Measurements from ENCODE around the gene DYNC1I2. TPM values are rescaled to one million over a fixed set of nuclear protein-coding genes. Genes with fewer than 3 reads are reported as not detected.
"Not testable (repeated sequence)": the region's sequence is repeated elsewhere in the genome, so short reads cannot be mapped to it uniquely, and the experiment has no call there.

Gene DYNC1I2
- total RNA-seq, 4 donors from 2014 or later = 99.6 to 116 (median 113) TPM

GRCh38 chr2:171754254-171754939, 67.1 kb downstream of the DYNC1I2 start:
- DNase-seq (ENCODE audit: low spot score in 2 of 2) = no peak
- Histone ChIP-seq H3K4me1 (no peaks in the 10 kb centered on the region), H3K4me3 (no peak overlapping the region), H3K9me3 (peaks cover 0 to 4% (median 0%) of the 10 kb centered on the region in 4 donors), H3K27ac (no peak overlapping the region), H3K36me3 (peaks cover 0 to 94% (median 3%) of the 10 kb centered on the region in 3 donors), H3K27me3 (no peaks in the 10 kb centered on the region)
- 97 to 98% methylated on average over 1 of the region's 1 CpG for WGBS, 2 donors
- TF ChIP-seq CTCF (IDR thresholded peaks at IDR 0.05) (no peak), EP300 (IDR thresholded peaks at IDR 0.05) (no peak), POLR2A (IDR thresholded peaks at IDR 0.05) (no peak)

GRCh38 chr2:171758762-171759161, 71.5 kb downstream of the DYNC1I2 start:
- not testable (repeated sequence) for H3K27ac ChIP-seq; H3K9me3 ChIP-seq; H3K4me1 ChIP-seq; H3K4me3 ChIP-seq; H3K27me3 ChIP-seq; DNase-seq (ENCODE audit: low spot score in 2 of 2)
- H3K36me3 ChIP-seq = peaks cover 0 to 81% (median 0%) of the 10 kb centered on the region in 3 donors
- 95 to 97% methylated on average over 1 of the region's 1 CpG for WGBS, 2 donors

DNA sequence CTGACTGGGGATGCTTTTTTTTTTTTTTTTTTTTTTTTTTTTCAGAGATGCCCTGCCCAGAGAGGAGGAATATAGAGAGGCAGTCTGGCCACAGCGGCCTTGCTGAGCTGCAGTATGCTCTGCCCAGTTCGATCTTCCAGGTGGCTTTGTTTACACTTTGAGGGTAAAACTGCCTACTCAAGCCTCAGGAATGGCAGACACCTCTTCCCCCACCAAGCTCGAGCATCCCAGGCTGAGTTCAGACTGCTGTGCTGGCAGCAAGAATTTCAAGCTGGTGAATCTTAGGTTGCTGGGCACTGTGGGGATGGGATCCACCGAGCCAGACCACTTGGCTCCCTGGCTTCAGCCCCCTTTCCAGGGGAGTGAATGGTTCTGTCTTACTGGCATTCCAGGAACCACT, 73.9 kb downstream of the DYNC1I2 start:
- H3K27ac ChIP-seq; H3K4me3 ChIP-seq; H3K27me3 ChIP-seq; H3K9me3 ChIP-seq; DNase-seq (ENCODE audit: low spot score in 2 of 2); H3K4me1 ChIP-seq: not testable (repeated sequence)
- H3K36me3 ChIP-seq = peaks cover 0 to 57% (median 0%) of the 10 kb centered on the region in 3 donors
- WGBS, 2 donors = 95% methylated on average over 4 of the region's 4 CpGs

DNA sequence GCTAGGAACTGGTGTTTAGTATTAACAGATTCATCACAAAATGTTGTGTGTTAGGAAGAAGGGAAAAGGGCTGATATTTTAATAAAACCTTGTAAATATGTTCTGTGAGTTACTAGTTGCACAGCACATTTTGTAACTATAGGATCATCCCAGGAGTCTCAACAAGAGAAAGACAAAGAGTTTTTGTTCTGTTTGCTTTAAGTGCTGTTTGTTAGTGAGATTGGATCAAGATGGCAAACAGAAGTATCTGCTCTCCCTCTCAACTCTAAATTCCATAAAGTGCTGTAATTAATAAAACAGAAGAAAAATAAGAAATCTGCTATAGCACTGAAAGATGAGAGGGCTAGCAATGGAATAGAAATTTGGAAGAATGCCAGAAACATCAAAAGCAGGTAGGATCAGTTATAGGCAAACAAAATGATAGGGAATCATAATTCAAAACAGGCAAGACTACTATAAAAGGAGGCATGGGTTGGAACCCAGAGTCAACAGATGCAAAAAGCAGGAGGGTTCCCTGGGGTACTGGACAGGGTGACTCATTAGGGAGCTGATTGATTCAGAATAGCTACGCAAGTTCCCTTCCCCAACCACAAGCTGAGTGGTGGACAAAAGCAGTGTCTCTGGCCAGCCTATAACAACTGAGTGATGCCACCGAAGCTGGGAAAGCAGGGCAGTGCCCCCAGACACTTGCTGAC, 75.8 kb downstream of the DYNC1I2 start:
- no peak for DNase-seq (ENCODE audit: low spot score in 2 of 2)
- no peaks in the 10 kb centered on the region for H3K4me1 ChIP-seq
- WGBS, 2 donors = 62 to 79% methylated on average over 2 of the region's 2 CpGs
- H3K27ac ChIP-seq = no peak overlapping the region
- H3K27me3 ChIP-seq = no peaks in the 10 kb centered on the region
- TF ChIP-seq CTCF (IDR thresholded peaks at IDR 0.05) = no peak
- TF ChIP-seq POLR2A (IDR thresholded peaks at IDR 0.05) = no peak
- no peak for TF ChIP-seq EP300 (IDR thresholded peaks at IDR 0.05)
- H3K9me3 ChIP-seq = no peaks in the 10 kb centered on the region
- H3K36me3 ChIP-seq = peaks cover 0 to 45% (median 0%) of the 10 kb centered on the region in 3 donors
- no peak overlapping the region for H3K4me3 ChIP-seq

GRCh38 chr2:171763602-171764001, 76.3 kb downstream of the DYNC1I2 start:
- no peak for DNase-seq (ENCODE audit: low spot score in 2 of 2)
- Histone ChIP-seq H3K4me3 (no peak overlapping the region), H3K36me3 (peaks cover 0 to 39% (median 0%) of the 10 kb centered on the region in 3 donors), H3K27ac (no peak overlapping the region), H3K9me3 (no peaks in the 10 kb centered on the region), H3K4me1 (no peaks in the 10 kb centered on the region), H3K27me3 (no peaks in the 10 kb centered on the region)
- no peak for TF ChIP-seq POLR2A (IDR thresholded peaks at IDR 0.05)
- no peak for TF ChIP-seq EP300 (IDR thresholded peaks at IDR 0.05)
- no peak for TF ChIP-seq CTCF (IDR thresholded peaks at IDR 0.05)
- 74 to 85% methylated on average over 3 of the region's 3 CpGs for WGBS, 2 donors

DNA sequence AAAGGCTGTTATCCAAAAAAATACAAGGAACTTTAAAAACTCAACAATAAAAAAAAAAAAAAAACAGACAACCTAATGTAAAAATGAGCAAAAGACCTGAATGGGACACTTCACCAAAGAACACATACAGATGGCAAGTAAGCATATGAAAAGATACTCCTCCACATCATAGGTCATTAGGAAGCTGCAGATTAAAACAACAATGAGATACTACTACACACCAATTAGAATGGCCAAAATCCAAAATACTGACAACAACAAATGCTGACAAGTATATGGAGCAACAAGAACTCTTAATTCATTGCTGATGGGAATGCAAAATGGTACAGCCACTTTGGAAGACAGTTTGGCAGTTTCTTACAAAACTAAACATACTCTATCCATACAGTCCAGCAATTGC, 84.2 kb downstream of the DYNC1I2 start:
- H3K9me3 ChIP-seq = peaks cover 0 to 17% (median 0%) of the 10 kb centered on the region in 4 donors

More for the DNA sequence above, 84.2 kb downstream of the DYNC1I2 start:
- Histone ChIP-seq H3K4me1 (no peaks in the 10 kb centered on the region), H3K27ac (no peak overlapping the region), H3K27me3 (no peaks in the 10 kb centered on the region), H3K4me3 (no peak overlapping the region), H3K36me3 (peaks cover 0 to 7% (median 0%) of the 10 kb centered on the region in 3 donors)
- TF ChIP-seq EP300 (IDR thresholded peaks at IDR 0.05) (no peak), CTCF (IDR thresholded peaks at IDR 0.05) (no peak), POLR2A (IDR thresholded peaks at IDR 0.05) (no peak)
- no peak for DNase-seq (ENCODE audit: low spot score in 2 of 2)

Data from tibial nerve (tissue), 4 donors.